ENCODE results near the gene MYEF2.

DNA sequence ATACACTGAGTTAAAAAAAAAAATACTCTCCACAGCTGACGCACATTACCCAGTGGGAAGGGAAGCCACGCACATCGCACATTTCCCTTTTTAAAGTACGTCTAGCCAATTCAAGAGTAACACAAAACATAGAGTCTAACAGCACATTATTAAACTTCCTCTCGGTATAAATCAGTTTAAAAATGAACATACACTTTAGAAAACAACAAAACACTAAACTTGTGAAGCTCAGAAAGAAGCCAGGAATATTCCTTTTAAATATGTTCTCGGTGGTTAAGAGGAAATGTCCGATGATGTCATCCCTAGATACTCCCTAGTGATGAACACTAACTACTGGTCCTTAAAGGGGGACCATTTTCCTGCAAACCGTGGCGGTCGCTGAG lies 721 bp downstream of the MYEF2 start:
- TF ChIP-seq, protein P1, sequence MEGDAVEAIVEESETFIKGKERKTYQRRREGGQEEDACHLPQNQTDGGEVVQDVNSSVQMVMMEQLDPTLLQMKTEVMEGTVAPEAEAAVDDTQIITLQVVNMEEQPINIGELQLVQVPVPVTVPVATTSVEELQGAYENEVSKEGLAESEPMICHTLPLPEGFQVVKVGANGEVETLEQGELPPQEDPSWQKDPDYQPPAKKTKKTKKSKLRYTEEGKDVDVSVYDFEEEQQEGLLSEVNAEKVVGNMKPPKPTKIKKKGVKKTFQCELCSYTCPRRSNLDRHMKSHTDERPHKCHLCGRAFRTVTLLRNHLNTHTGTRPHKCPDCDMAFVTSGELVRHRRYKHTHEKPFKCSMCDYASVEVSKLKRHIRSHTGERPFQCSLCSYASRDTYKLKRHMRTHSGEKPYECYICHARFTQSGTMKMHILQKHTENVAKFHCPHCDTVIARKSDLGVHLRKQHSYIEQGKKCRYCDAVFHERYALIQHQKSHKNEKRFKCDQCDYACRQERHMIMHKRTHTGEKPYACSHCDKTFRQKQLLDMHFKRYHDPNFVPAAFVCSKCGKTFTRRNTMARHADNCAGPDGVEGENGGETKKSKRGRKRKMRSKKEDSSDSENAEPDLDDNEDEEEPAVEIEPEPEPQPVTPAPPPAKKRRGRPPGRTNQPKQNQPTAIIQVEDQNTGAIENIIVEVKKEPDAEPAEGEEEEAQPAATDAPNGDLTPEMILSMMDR (IDR thresholded peaks at IDR 0.05), result no peak
- no peak for TF ChIP-seq SIN3A (IDR thresholded peaks at IDR 0.05; ENCODE audit: borderline replicate concordance, low read depth, low read length)
- TF ChIP-seq NRF1 (IDR thresholded peaks at IDR 0.05; ENCODE audit: low read depth, low read length), result no peak
- TF ChIP-seq, protein P2, sequence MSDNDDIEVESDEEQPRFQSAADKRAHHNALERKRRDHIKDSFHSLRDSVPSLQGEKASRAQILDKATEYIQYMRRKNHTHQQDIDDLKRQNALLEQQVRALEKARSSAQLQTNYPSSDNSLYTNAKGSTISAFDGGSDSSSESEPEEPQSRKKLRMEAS (IDR thresholded peaks at IDR 0.05; ENCODE audit: low read depth), result no peak
- TF ChIP-seq, protein P3, sequence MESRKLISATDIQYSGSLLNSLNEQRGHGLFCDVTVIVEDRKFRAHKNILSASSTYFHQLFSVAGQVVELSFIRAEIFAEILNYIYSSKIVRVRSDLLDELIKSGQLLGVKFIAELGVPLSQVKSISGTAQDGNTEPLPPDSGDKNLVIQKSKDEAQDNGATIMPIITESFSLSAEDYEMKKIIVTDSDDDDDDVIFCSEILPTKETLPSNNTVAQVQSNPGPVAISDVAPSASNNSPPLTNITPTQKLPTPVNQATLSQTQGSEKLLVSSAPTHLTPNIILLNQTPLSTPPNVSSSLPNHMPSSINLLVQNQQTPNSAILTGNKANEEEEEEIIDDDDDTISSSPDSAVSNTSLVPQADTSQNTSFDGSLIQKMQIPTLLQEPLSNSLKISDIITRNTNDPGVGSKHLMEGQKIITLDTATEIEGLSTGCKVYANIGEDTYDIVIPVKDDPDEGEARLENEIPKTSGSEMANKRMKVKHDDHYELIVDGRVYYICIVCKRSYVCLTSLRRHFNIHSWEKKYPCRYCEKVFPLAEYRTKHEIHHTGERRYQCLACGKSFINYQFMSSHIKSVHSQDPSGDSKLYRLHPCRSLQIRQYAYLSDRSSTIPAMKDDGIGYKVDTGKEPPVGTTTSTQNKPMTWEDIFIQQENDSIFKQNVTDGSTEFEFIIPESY (IDR thresholded peaks at IDR 0.05; ENCODE audit: borderline replicate concordance, low read depth), result no peak
- TF ChIP-seq, protein P4, sequence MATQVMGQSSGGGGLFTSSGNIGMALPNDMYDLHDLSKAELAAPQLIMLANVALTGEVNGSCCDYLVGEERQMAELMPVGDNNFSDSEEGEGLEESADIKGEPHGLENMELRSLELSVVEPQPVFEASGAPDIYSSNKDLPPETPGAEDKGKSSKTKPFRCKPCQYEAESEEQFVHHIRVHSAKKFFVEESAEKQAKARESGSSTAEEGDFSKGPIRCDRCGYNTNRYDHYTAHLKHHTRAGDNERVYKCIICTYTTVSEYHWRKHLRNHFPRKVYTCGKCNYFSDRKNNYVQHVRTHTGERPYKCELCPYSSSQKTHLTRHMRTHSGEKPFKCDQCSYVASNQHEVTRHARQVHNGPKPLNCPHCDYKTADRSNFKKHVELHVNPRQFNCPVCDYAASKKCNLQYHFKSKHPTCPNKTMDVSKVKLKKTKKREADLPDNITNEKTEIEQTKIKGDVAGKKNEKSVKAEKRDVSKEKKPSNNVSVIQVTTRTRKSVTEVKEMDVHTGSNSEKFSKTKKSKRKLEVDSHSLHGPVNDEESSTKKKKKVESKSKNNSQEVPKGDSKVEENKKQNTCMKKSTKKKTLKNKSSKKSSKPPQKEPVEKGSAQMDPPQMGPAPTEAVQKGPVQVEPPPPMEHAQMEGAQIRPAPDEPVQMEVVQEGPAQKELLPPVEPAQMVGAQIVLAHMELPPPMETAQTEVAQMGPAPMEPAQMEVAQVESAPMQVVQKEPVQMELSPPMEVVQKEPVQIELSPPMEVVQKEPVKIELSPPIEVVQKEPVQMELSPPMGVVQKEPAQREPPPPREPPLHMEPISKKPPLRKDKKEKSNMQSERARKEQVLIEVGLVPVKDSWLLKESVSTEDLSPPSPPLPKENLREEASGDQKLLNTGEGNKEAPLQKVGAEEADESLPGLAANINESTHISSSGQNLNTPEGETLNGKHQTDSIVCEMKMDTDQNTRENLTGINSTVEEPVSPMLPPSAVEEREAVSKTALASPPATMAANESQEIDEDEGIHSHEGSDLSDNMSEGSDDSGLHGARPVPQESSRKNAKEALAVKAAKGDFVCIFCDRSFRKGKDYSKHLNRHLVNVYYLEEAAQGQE (IDR thresholded peaks at IDR 0.05; ENCODE audit: low read depth, low read length), result no peak
- no peak for TF ChIP-seq EZH2phosphoT487 (IDR thresholded peaks at IDR 0.05; ENCODE audit: borderline replicate concordance, low read depth)
- TF ChIP-seq, protein P5, sequence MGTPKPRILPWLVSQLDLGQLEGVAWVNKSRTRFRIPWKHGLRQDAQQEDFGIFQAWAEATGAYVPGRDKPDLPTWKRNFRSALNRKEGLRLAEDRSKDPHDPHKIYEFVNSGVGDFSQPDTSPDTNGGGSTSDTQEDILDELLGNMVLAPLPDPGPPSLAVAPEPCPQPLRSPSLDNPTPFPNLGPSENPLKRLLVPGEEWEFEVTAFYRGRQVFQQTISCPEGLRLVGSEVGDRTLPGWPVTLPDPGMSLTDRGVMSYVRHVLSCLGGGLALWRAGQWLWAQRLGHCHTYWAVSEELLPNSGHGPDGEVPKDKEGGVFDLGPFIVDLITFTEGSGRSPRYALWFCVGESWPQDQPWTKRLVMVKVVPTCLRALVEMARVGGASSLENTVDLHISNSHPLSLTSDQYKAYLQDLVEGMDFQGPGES (IDR thresholded peaks at IDR 0.05; ENCODE audit: low read depth, low read length), result no peak
- peak; percentile 60; the same call in 1 of the 2 replicates for TF ChIP-seq MXI1 (IDR thresholded peaks at IDR 0.05; ENCODE audit: low read depth, low read length)
